HCT116 (cell line): ENCODE data around the gene MKRN1. TPM values are rescaled to one million over a fixed set of nuclear protein-coding genes. Genes with fewer than 3 reads are reported as not detected.

Experiments
- EGR1 ChIP-seq: IDR thresholded peaks from 2 replicates; pipeline ENCODE4 v1.6.1; 2012; ENCODE audit warnings: low read depth
- ELF1 ChIP-seq: IDR thresholded peaks from 2 replicates; pipeline ENCODE4 v1.6.1; 2012; ENCODE audit warnings: low read depth, borderline replicate concordance
- EZH2 ChIP-seq: fragments of 200-600 bp; sonication (generic); IDR thresholded peaks from 2 replicates; pipeline ENCODE4 v1.6.1; 2017; ENCODE audit warnings: antibody characterized with exemption, mixed run types
- RAD21 ChIP-seq: IDR thresholded peaks from 2 replicates; pipeline ENCODE4 v1.6.1; 2012; ENCODE audit warnings: low read depth, mild to moderate bottlenecking
- SRF ChIP-seq: IDR thresholded peaks from 2 replicates; pipeline ENCODE4 v1.6.1; 2012; ENCODE audit warnings: low read depth
- TCF7L2 ChIP-seq: IDR thresholded peaks from 2 replicates; pipeline ENCODE4 v1.7.0; 2011; ENCODE audit warnings: borderline replicate concordance, inconsistent platforms; ENCODE audit not compliant: insufficient read depth, insufficient read length; ENCODE audit errors: extremely low read depth
- ZFX ChIP-seq: fragments of 450-650 bp; IDR thresholded peaks from 2 replicates; pipeline ENCODE4 v1.6.1; 2017
- ZNF274 ChIP-seq: fragments of 200-500 bp; sonication (Bioruptor generic); IDR thresholded peaks from 2 replicates; pipeline ENCODE4 v1.6.1; 2014; ENCODE audit warnings: mild to moderate bottlenecking, low read depth, low read length, inconsistent platforms
- total RNA-seq: library from RNA; stranded (reverse); gene quantifications from one replicate; pipeline ENCODE4 v1.2.1, GENCODE V29; 2021; ENCODE audit not compliant: unreplicated experiment
- TF ChIP-seq, protein P1 (sequence below), 3 experiments: fragments of 200-600 bp in 1 of 3; sonication (generic) in 1 of 3; IDR thresholded peaks in 2 of 3; conservative IDR thresholded peaks in 1 of 3; 2 replicates each; pipeline ENCODE4 v1.5.1; 2012 to 2017; ENCODE audit warnings: low read depth in 2 of 3, low read length in 2 of 3, antibody characterized with exemption in 1 of 3, borderline replicate concordance in 1 of 3, control low read depth in 1 of 3, mild to moderate bottlenecking in 1 of 3, mixed read lengths in 1 of 3, mixed run types in 1 of 3, moderate library complexity in 1 of 3; ENCODE audit not compliant: insufficient read depth in 1 of 3
- TF ChIP-seq, protein P2 (sequence below): IDR thresholded peaks from 2 replicates; pipeline ENCODE4 v1.6.1; 2011; ENCODE audit warnings: mild to moderate bottlenecking, low read length, moderate library complexity; ENCODE audit not compliant: insufficient replicate concordance; ENCODE audit errors: extremely low read depth
- TF ChIP-seq, protein P3 (sequence below): IDR thresholded peaks from 2 replicates; pipeline ENCODE4 v1.6.1; 2012

The MKRN1 gene
- total RNA-seq, 1 experiment from 2014 or later, result 95.0 TPM

DNA sequence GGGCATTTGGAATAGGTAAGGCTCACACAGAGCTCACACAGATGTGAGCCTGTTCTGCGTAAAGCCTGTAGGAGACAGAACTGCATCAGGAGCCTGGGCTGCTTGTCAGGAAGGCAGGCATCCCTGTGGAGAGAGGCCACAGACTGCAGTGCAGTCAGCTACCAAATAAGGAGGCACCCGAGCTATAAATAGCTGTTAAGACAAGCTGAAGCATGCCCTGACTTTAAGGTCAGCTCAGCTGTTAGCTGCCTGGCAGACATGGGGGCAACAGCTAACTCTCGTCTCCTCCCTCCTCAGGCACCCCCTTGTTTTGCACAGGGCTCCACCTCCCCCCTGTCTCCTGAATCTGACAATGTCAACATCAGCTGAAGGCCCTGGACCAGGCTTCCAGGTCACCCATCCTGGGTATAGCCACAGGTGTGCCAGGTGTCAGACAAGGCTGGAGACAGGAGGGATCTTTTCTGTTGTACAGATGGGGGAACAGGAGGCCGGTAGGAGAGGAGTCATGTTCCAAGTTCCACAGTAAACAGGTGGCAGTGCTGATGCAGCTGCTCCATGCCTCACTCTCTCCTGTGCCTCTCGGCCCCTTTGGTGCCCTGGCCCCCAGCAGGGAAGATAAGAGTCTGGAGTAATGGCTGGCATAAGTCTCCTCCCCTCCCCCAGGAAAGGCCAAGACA, 27.6 kb upstream of the MKRN1 start (continued):
- TF ChIP-seq, protein P1, sequence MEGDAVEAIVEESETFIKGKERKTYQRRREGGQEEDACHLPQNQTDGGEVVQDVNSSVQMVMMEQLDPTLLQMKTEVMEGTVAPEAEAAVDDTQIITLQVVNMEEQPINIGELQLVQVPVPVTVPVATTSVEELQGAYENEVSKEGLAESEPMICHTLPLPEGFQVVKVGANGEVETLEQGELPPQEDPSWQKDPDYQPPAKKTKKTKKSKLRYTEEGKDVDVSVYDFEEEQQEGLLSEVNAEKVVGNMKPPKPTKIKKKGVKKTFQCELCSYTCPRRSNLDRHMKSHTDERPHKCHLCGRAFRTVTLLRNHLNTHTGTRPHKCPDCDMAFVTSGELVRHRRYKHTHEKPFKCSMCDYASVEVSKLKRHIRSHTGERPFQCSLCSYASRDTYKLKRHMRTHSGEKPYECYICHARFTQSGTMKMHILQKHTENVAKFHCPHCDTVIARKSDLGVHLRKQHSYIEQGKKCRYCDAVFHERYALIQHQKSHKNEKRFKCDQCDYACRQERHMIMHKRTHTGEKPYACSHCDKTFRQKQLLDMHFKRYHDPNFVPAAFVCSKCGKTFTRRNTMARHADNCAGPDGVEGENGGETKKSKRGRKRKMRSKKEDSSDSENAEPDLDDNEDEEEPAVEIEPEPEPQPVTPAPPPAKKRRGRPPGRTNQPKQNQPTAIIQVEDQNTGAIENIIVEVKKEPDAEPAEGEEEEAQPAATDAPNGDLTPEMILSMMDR (IDR thresholded peaks at IDR 0.05 in 2 of 3, conservative IDR thresholded peaks at IDR 0.05 in 1 of 3; ENCODE audit: borderline replicate concordance in 1 of 3, insufficient read depth in 1 of 3, low read depth in 2 of 3, low read length in 2 of 3), result no peak
- no peak for TF ChIP-seq EZH2
- TF ChIP-seq ZNF274, result no peak
- TF ChIP-seq SRF, result peak; percentile 83
- no peak for TF ChIP-seq TCF7L2
- no peak for TF ChIP-seq ELF1
- TF ChIP-seq, protein P2, sequence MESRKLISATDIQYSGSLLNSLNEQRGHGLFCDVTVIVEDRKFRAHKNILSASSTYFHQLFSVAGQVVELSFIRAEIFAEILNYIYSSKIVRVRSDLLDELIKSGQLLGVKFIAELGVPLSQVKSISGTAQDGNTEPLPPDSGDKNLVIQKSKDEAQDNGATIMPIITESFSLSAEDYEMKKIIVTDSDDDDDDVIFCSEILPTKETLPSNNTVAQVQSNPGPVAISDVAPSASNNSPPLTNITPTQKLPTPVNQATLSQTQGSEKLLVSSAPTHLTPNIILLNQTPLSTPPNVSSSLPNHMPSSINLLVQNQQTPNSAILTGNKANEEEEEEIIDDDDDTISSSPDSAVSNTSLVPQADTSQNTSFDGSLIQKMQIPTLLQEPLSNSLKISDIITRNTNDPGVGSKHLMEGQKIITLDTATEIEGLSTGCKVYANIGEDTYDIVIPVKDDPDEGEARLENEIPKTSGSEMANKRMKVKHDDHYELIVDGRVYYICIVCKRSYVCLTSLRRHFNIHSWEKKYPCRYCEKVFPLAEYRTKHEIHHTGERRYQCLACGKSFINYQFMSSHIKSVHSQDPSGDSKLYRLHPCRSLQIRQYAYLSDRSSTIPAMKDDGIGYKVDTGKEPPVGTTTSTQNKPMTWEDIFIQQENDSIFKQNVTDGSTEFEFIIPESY, result no peak
- TF ChIP-seq RAD21, result no peak
- TF ChIP-seq EGR1, result no peak
- no peak for TF ChIP-seq ZFX
- TF ChIP-seq, protein P3, sequence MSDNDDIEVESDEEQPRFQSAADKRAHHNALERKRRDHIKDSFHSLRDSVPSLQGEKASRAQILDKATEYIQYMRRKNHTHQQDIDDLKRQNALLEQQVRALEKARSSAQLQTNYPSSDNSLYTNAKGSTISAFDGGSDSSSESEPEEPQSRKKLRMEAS, result no peak
